Ramos (cell line): ENCODE measurements around the gene LPCAT1.
"Not testable (repeated sequence)": the region's sequence is repeated elsewhere in the genome, so short reads cannot be mapped to it uniquely, and the experiment has no call there.

Source experiments
- in situ Hi-C: fragments of 300-500 bp; cut with MboI; formaldehyde crosslinking; loops from one replicate; pipeline ENCODE4 v1.14.3; 2022; ENCODE audit warnings: low sequenced_read_pairs; ENCODE audit not compliant: unreplicated experiment

LPCAT1 gene

GRCh38 chr5:1525624-1526189 lies 1.9 kb upstream of the LPCAT1 start:
- in situ Hi-C loops = no loop called here

- in situ Hi-C loops = no loop called here
Measured at GRCh38 chr5:1524799-1525623, 1.3 kb upstream of the LPCAT1 start.

GRCh38 chr5:1524481-1524798 lies 680 bp upstream of the LPCAT1 start:
- in situ Hi-C loops = no loop called here

- in situ Hi-C loops = no loop called here
Measured at GRCh38 chr5:1523480-1523792, 324 bp downstream of the LPCAT1 start.

- in situ Hi-C loops = no loop called here
Measured at GRCh38 chr5:1522601-1523479, 920 bp downstream of the LPCAT1 start.

- in situ Hi-C loops = no loop called here
Measured at GRCh38 chr5:1521671-1522600, 1.8 kb downstream of the LPCAT1 start.

- in situ Hi-C loops = no loop called here
Measured at GRCh38 chr5:1520791-1521453, 2.8 kb downstream of the LPCAT1 start.

GRCh38 chr5:1519631-1520210 lies 4.0 kb downstream of the LPCAT1 start:
- in situ Hi-C loops = no loop called here

- in situ Hi-C loops = no loop called here
Measured at GRCh38 chr5:1517838-1518237, 5.9 kb downstream of the LPCAT1 start.

- in situ Hi-C loops = no loop called here
Measured at GRCh38 chr5:1516615-1517601, 6.9 kb downstream of the LPCAT1 start.

GRCh38 chr5:1515921-1516571 lies 7.7 kb downstream of the LPCAT1 start:
- in situ Hi-C loops = no loop called here

- in situ Hi-C loops = no loop called here
Measured at GRCh38 chr5:1515311-1515920, 8.3 kb downstream of the LPCAT1 start.

GRCh38 chr5:1514819-1515310 lies 8.9 kb downstream of the LPCAT1 start:
- in situ Hi-C loops = not testable (repeated sequence)

GRCh38 chr5:1514027-1514818 lies 9.5 kb downstream of the LPCAT1 start:
- in situ Hi-C loops = no loop called here

GRCh38 chr5:1513326-1514026 lies 10.3 kb downstream of the LPCAT1 start:
- in situ Hi-C loops = no loop called here
